ENCODE results near the gene TMEM190. TPM values are rescaled to one million over a fixed set of nuclear protein-coding genes. Genes with fewer than 3 reads are reported as not detected.
A peak's percentile ranks its signal among the peaks of the same experiment; 100 is the strongest.

TMEM190 gene
- total RNA-seq, 2 experiments from 2014 or later: not detected

DNA sequence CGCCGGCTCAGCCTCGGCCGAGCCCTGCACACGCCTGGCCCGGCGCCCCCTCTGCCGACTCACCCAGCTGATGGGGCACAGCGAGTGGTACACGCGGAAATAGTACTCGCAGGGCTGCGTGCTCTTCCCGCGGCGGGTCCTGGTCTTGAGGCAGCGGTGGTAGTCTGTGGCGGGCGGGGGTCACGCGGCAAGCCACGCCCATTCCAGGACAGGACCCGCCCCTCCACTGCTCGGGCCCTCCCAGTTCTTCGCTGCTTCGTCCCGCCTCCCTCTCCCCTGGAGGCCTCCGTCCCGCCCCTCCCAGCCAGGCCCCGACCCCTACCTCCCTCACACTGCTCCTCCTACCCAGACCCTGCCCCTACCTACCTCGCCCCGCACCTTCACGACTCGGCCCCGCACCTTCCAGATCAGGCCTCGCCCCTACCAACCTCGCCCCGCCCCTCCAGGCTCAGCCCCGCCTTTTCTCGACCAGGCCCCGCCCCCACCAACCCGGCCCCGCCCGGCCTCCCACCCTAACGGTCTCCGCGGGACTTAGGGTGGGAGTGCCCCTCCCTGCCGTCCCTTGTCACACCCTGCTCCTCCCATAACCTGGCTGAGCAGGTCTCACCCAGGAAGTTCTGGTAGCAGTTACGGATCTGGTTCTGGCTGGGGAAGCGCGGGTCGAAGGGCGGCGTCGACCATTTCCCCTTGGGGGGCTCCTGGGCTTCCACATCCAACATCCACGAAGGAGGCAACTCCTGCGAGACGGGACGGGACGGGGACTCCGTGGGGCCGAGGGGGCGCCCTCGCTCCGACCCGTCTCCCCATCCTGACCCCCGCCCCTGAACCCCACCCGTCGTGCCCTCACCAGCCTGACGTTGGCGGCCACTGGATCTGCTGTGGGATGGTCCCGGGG is 22.6 kb upstream of the TMEM190 start:
- H3K9me3 Mint-ChIP-seq: no peaks in the 10 kb centered on the region
- DNase-seq: peak; percentile 76
- CTCF ChIA-PET: no interaction called here
- H3K27ac Mint-ChIP-seq: no peak overlapping the region
- H3K4me3 Mint-ChIP-seq: peak overlapping the region; percentile 73
- peaks cover 15% of the 10 kb centered on the region for H3K4me1 Mint-ChIP-seq (ENCODE audit: low read depth)
- intact Hi-C loops (cut with micrococcal nuclease): loop anchor here (1.0 to 5.0 kb wide), 2 partner anchors 15 to 52 kb away; partner anchors contain the start of gene KMT5C
- no peaks in the 10 kb centered on the region for H3K36me3 Mint-ChIP-seq (ENCODE audit: low read depth)
- H3K27me3 Mint-ChIP-seq (ENCODE audit: low read depth): peaks cover 49% of the 10 kb centered on the region

DNA sequence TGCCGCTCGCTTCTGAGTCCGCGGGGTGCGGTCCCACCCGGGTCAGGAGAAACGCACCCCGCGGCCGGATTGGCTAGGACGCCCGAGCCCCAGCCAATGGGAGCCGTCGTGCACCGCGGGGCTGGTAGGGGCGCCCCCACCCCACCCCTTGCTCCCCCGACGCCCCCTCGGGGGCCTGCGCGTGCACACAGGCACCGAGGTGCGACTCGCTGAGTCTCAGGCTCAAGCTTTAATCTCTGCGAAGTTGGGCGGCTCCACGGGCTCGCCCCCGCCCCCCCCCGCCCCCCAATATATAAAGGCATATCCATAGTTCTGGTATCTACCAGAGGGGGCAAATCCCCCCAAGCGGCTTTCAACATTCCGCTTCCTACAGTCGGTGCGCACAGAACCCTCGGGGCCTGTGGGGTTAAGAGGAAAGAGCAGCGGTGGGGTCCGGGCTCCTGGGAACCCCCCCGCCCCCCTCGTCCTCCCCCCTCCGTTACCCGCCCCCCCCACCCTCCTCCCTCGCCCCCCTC is 21.9 kb upstream of the TMEM190 start, which contains the start of gene COX6B2:
TSS of gene COX6B2 (minus strand) at position 22 of the 515 bp plus-strand sequence. CDS start 198 bp downstream, outside the sequence.
- CTCF ChIA-PET: no interaction called here
- intact Hi-C loops (cut with micrococcal nuclease): loop anchor here (1.0 to 5.0 kb wide), 2 partner anchors 15 to 52 kb away; partner anchors contain the start of gene KMT5C
- no peak within 1 kb of the TSS for H3K27ac Mint-ChIP-seq

DNA sequence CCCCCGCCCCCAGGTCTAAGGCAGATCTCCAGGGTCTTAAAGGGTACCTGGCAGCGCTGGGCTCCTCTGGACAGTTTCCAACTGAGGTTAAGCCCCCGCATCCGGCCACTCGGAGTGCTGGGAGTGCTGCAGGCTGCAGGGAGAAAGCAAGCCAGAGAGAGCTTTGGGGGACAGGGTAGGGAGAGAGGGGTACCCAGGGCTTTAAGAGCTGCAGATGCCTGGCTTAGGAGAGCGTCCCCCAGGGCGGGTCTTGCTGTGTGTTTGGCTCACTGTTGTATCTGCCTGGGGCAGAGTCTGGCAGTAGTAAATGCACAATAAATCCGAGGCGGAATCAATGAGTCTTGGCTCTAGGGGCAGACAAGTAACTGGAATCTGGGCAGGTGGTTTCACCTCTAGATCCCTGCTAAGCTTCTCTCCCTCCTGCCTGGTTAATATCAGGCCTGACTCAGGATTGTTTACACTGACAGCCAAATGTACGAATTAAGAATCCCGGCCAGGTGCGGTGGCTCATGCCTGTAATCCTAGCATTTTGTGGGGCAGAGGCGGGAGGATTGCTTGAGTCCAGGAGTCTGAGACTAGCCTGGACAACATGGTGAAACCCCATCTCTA is 21.3 kb upstream of the TMEM190 start:
- Mint-ChIP-seq H3K4me3 (peak overlapping the region; percentile 3), H3K27me3 (ENCODE audit: low read depth) (peaks cover 49% of the 10 kb centered on the region), H3K4me1 (ENCODE audit: low read depth) (peaks cover 15% of the 10 kb centered on the region), H3K36me3 (ENCODE audit: low read depth) (no peaks in the 10 kb centered on the region), H3K9me3 (no peaks in the 10 kb centered on the region), H3K27ac (no peak overlapping the region)
- CTCF ChIA-PET: no interaction called here
- DNase-seq: no peak
- intact Hi-C loops (cut with micrococcal nuclease): no loop called here

More for the DNA sequence above, 21.9 kb upstream of the TMEM190 start, which contains the start of gene COX6B2:
- DNase-seq: no peak
- Mint-ChIP-seq H3K4me1 (ENCODE audit: low read depth) (peaks cover 15% of the 10 kb centered on the region), H3K36me3 (ENCODE audit: low read depth) (no peaks in the 10 kb centered on the region), H3K27me3 (ENCODE audit: low read depth) (peaks cover 49% of the 10 kb centered on the region), H3K4me3 (peak within 1 kb of the TSS; percentile 73), H3K9me3 (no peaks in the 10 kb centered on the region)

DNA sequence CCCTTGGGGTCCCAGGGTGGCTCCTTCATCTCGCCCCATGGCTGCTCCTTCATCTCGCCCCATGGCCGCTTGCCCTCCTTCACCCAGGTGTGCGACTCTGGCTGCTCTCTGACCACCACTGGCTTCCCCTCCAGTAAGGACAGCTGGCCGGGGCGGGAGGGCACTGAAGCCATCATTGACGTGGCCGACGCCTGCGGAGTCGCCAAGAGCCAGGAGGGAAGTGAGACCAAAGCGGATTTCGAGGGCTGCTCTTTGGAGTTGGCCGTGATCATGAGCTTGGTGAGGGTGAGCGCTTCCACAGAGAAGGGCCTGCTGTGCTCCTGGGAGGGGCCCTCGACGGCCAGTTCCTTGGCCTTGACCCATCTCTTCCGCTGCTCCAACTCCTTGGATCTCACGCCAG is 18.1 kb upstream of the TMEM190 start:
- no peak overlapping the region for H3K27ac Mint-ChIP-seq
- CTCF ChIA-PET: interaction anchor here (1.1 kb wide), 1 partner anchor 19 kb away, joined by 3 read pairs; the partner anchor contains the start of gene KMT5C

DNA sequence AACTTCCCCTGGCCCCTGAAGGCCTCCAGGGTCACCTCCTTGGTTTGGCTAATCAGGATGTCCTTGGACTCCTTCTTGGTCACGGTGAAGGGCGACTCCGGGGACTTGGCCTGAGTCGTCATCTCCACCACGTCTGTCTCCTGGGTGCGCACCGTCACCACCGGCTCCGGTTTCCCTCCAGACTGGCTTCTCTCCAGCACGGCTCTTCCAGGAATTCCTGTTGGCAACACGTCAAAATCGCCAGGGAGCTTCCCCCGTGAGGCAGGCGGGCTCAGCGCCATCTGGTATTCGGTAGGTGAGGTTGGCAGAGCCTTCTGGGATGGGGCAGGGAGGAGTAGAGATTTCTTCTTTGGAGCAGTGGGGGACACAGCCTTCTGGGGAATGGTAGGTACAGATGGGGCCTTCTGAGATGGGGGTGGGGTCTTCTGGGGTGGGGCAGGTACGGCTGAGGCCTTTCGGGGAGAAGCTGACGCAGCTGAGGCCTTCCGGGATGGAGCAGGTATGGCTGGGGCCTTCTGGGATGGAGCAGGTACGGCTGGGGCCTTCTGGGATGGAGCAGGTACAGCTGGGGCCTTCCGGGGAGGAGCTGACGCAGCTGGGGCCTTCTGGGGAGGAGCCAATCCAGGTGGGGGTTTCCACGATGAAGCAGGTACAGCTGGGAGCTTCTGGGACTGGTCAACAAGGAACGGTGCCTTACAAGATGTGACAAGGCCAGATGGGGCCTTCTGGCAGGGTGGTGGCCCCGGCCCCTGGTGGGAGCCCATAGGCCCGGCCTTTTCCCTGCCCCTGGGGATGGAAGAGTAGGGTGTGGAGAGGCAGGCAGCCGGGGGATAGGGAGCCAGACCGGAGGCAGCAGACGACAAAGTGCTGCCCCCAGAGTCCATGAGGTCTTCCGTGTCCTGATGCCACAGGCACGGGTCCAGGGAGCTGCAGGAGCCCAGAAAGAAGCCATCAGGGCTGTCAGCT is 17.4 kb upstream of the TMEM190 start:
- no peak for DNase-seq
- no peak overlapping the region for H3K27ac Mint-ChIP-seq
- H3K27me3 Mint-ChIP-seq (ENCODE audit: low read depth): peaks cover 14% of the 10 kb centered on the region
- H3K4me1 Mint-ChIP-seq (ENCODE audit: low read depth): no peaks in the 10 kb centered on the region
- H3K36me3 Mint-ChIP-seq (ENCODE audit: low read depth): no peaks in the 10 kb centered on the region
- H3K9me3 Mint-ChIP-seq: no peaks in the 10 kb centered on the region
- H3K4me3 Mint-ChIP-seq: no peak overlapping the region
- CTCF ChIA-PET: interaction anchor here (1.1 kb wide), 1 partner anchor 20 kb away, joined by 3 read pairs; the partner anchor contains the start of gene KMT5C
- intact Hi-C loops (cut with micrococcal nuclease): no loop called here

More for the DNA sequence above, 18.1 kb upstream of the TMEM190 start:
- no peak for DNase-seq
- Mint-ChIP-seq H3K4me3 (no peak overlapping the region), H3K36me3 (ENCODE audit: low read depth) (no peaks in the 10 kb centered on the region), H3K4me1 (ENCODE audit: low read depth) (peaks cover 4% of the 10 kb centered on the region), H3K27me3 (ENCODE audit: low read depth) (peaks cover 18% of the 10 kb centered on the region), H3K9me3 (no peaks in the 10 kb centered on the region)
- intact Hi-C loops (cut with micrococcal nuclease): no loop called here

DNA sequence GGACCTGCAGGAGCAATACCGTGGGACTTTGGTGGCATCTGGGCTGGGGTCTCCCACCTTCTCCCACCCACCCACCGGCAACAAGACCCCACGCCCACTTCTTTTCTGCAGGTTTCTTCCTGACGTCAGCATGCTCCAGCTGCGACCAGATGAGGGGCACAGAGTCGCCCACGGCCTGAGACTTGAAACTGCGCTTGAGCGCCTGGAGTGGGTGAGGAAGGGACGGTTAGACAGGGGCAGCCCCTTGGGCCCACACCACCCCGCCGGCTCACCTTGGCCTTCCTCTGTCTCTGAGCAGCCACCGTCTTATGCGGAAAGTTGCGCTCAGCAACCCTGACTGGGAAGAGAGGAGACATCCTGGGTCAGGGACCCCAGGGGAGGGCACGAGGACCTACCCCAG is 15.7 kb upstream of the TMEM190 start:
- no peak for DNase-seq
- Mint-ChIP-seq H3K36me3 (ENCODE audit: low read depth) (no peaks in the 10 kb centered on the region), H3K27ac (no peak overlapping the region), H3K27me3 (ENCODE audit: low read depth) (peaks cover 8% of the 10 kb centered on the region), H3K4me1 (ENCODE audit: low read depth) (no peaks in the 10 kb centered on the region), H3K4me3 (no peak overlapping the region), H3K9me3 (no peaks in the 10 kb centered on the region)
- CTCF ChIA-PET: no interaction called here
- intact Hi-C loops (cut with micrococcal nuclease): no loop called here

DNA sequence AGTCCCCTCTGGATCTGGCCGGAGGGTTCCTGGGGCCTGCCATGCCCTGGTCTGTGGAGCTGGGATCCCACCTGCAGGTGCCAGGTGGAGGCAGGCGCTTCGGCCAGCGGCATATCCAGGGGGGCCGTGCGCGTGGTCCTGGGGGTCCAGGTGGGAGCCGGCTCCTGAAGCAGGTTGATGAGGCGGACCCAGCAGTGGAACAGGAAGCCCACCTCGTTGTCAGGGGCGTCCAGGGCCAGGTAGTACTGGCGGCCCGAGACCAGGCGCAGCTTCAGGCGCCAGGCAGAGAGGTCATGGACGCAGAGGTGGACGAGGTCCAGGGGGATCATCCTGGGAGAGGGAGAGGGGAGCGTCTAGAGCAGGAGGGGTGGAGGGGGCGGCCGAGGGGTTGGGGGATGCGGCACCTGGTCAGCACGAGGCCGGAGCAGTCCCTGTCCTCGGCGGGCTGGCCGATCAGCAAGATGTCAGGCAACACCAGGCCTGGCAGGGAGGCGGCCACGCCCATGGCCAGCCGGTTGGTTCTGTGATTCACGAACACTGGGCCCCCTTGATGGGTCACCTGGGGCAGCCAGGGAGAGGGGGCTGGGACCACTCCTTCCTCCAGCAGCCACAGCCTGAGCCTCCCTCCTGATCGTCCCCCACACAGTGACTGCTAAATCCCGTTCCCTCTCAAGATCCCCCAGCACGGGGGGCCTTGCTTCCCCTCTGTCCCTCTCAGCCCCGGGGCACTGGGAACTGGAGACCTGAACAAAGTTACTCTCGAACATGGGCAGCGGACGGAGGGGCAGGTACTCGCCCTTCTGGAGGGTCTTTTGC is 14.2 kb upstream of the TMEM190 start:
- no peak overlapping the region for H3K27ac Mint-ChIP-seq
- intact Hi-C loops (cut with micrococcal nuclease): no loop called here
- H3K27me3 Mint-ChIP-seq (ENCODE audit: low read depth): peaks cover 7% of the 10 kb centered on the region
- H3K36me3 Mint-ChIP-seq (ENCODE audit: low read depth): no peaks in the 10 kb centered on the region
- H3K9me3 Mint-ChIP-seq: no peaks in the 10 kb centered on the region
- no peaks in the 10 kb centered on the region for H3K4me1 Mint-ChIP-seq (ENCODE audit: low read depth)
- CTCF ChIA-PET: no interaction called here
- no peak overlapping the region for H3K4me3 Mint-ChIP-seq
- DNase-seq: no peak

DNA sequence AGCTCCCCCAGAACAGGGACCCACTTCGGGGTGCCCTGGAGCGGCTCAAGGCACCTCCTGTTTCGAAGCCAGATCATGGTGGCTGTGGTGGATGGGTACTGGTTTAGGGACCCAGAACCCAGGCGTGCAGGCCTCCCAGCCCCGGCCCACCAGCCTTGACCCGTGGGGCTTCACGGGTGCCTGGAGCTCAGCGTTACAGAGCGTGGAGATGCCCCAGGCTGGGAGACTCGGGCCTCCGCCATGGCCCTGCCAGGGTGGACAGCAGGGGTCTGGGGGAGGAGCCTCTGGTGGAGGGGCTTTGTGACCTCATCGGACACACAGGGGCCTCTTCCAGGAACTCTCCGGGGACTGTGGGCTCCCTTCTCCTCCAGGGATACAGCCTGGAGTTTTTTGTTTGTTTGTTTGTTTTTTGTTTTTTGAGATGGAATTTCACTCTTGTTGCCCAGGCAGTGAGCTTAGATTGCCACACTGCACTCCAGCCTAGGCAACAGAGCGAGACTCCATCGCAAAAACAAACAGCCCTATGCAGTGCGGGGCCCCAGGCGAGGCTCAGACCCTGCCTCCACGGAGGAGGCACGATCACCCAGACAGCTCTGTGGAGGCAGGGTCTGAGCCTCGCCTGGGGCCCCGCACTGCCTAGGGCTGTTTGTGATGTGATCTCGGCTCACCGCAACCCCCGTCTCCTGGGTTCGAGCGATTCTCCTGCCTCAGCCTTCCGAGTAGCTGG is 13.5 kb upstream of the TMEM190 start, which contains the start of gene GARIN5B:
TSS of gene GARIN5B (minus strand) at position 271 of the 727 bp plus-strand sequence. CDS start at position 77, 194 bp downstream.
- Mint-ChIP-seq H3K27me3 (ENCODE audit: low read depth) (peaks cover 6% of the 10 kb centered on the region), H3K9me3 (no peaks in the 10 kb centered on the region), H3K4me1 (ENCODE audit: low read depth) (no peaks in the 10 kb centered on the region), H3K27ac (no peak within 1 kb of the TSS), H3K4me3 (no peak within 1 kb of the TSS), H3K36me3 (ENCODE audit: low read depth) (no peaks in the 10 kb centered on the region)
- DNase-seq: no peak
- intact Hi-C loops (cut with micrococcal nuclease): no loop called here
- CTCF ChIA-PET: no interaction called here

DNA sequence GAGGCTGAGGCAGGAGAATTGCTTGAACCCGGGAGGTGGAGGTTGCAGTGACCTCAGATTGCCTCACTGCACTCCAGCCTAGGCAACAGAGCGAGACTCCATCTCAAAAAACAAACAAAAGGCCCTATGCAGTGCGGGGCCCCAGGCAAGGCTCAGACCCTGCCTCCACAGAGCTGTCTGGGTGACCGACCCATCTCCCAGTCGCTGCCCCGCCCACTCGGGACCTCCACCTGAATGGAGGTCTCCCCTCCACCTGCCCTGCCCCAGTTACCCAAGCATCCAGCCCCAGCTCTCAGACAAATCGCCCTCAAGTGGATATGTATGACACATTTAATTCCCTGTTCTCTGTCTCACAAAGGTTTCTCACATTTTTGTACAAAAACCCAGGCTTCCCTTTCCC is 11.4 kb upstream of the TMEM190 start:
- CTCF ChIA-PET: interaction anchor here (0.7 kb wide), 1 partner anchor 1127 kb away, joined by 3 read pairs; no protein-coding TSS in a partner anchor

DNA sequence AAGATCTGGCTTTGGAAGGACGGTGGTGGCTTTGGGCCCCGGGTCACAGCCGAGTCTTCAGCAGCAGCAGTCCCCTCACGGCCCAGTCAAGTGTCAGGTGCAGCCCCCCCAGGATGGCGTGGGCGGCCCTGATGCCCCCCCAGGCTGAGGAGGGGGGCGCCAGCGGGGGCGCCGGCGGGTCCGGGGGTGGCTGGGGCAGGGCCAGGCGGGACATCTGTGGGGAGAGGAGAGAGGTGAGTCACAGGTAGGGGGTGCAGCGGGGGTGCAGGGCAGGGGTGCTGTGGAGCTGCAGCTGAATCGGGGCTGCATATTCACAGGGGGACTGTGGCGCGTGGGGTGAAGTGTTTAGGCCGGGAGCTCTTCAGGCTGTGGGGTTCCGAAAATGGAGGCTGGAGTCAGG is 10.7 kb upstream of the TMEM190 start:
- Mint-ChIP-seq H3K27me3 (ENCODE audit: low read depth) (peaks cover 20% of the 10 kb centered on the region), H3K4me1 (ENCODE audit: low read depth) (peaks cover 7% of the 10 kb centered on the region), H3K27ac (no peak overlapping the region), H3K36me3 (ENCODE audit: low read depth) (no peaks in the 10 kb centered on the region), H3K4me3 (no peak overlapping the region), H3K9me3 (no peaks in the 10 kb centered on the region)
- intact Hi-C loops (cut with micrococcal nuclease): no loop called here
- CTCF ChIA-PET: no interaction called here
- no peak for DNase-seq

More for the DNA sequence above, 11.4 kb upstream of the TMEM190 start:
- peaks cover 14% of the 10 kb centered on the region for H3K27me3 Mint-ChIP-seq (ENCODE audit: low read depth)
- no peaks in the 10 kb centered on the region for H3K9me3 Mint-ChIP-seq
- H3K36me3 Mint-ChIP-seq (ENCODE audit: low read depth): no peaks in the 10 kb centered on the region
- H3K4me3 Mint-ChIP-seq: no peak overlapping the region
- DNase-seq: no peak
- intact Hi-C loops (cut with micrococcal nuclease): no loop called here
- H3K4me1 Mint-ChIP-seq (ENCODE audit: low read depth): peaks cover 4% of the 10 kb centered on the region
- H3K27ac Mint-ChIP-seq: no peak overlapping the region
